Neuronal stem cell (in vitro differentiated cells): Measurements from ENCODE around the gene GPI. TPM values are rescaled to one million over a fixed set of nuclear protein-coding genes. Genes with fewer than 3 reads are reported as not detected.

ENCODE experiments used
- DNase-seq: peaks from one replicate; pipeline ENCODE4 v3.0.0-alpha.2; 2013; ENCODE audit warnings: low spot score
- H2AFZ ChIP-seq: one replicate; pipeline ENCODE4 v1.6.1; 2013; ENCODE audit warnings: mild to moderate bottlenecking, low read length, inconsistent platforms
- H2AK5ac ChIP-seq: 2 replicates; pipeline ENCODE4 v1.6.1; 2013; ENCODE audit warnings: low read depth, mild to moderate bottlenecking, inconsistent platforms, low read length, moderate library complexity, mixed read lengths
- H2BK120ac ChIP-seq: 2 replicates; pipeline ENCODE4 v1.6.1; 2013; ENCODE audit warnings: low read depth, mild to moderate bottlenecking, inconsistent platforms, low read length, moderate library complexity, mixed read lengths
- H2BK12ac ChIP-seq: one replicate; pipeline ENCODE4 v1.6.1; 2013; ENCODE audit warnings: low read length, inconsistent platforms
- H2BK15ac ChIP-seq: 2 replicates; pipeline ENCODE4 v1.6.1; 2013; ENCODE audit warnings: mild to moderate bottlenecking, low read length, inconsistent platforms, mixed read lengths
- H2BK5ac ChIP-seq: one replicate; pipeline ENCODE4 v1.6.1; 2013; ENCODE audit warnings: inconsistent platforms, mild to moderate bottlenecking, low read length, moderate library complexity
- H3K14ac ChIP-seq: one replicate; pipeline ENCODE4 v1.6.1; 2013; ENCODE audit warnings: low read length, inconsistent platforms
- H3K18ac ChIP-seq: 2 replicates; pipeline ENCODE4 v1.6.1; 2013; ENCODE audit warnings: low read length, inconsistent platforms
- H3K23ac ChIP-seq: 2 replicates; pipeline ENCODE4 v1.6.1; 2013; ENCODE audit warnings: low read depth, mild to moderate bottlenecking, mixed read lengths, low read length, inconsistent platforms; ENCODE audit not compliant: poor library complexity
- H3K27ac ChIP-seq: replicated peaks from 3 replicates; pipeline ENCODE4 v1.5.1; 2013; ENCODE audit warnings: low read length, inconsistent platforms
- H3K27me3 ChIP-seq, 3 experiments: 2 replicates each; pipeline ENCODE4 v1.6.1; 2013; ENCODE audit warnings: low read length in 3 of 3, mild to moderate bottlenecking in 2 of 3, inconsistent platforms in 1 of 3, low read depth in 1 of 3, mixed read lengths in 1 of 3, moderate library complexity in 1 of 3; ENCODE audit not compliant: control insufficient read depth in 3 of 3, insufficient read depth in 3 of 3
- H3K36me3 ChIP-seq, 2 donors: replicated peaks in 1 of 2; 2 replicates each; pipeline ENCODE4 v1.6.1; 2013; ENCODE audit warnings: low read length in 2 of 2; ENCODE audit not compliant: control insufficient read depth in 2 of 2, insufficient read depth in 2 of 2
- H3K4ac ChIP-seq: 2 replicates; pipeline ENCODE4 v1.6.1; 2013; ENCODE audit warnings: inconsistent platforms, mild to moderate bottlenecking, low read length, moderate library complexity
- H3K4me1 ChIP-seq, 2 donors: 1 replicate in 1 of 2; 2 replicates in 1 of 2; pipeline ENCODE4 v1.6.1; 2013; ENCODE audit warnings: low read length in 2 of 2, low read depth in 1 of 2; ENCODE audit not compliant: control insufficient read depth in 2 of 2, insufficient read depth in 1 of 2
- H3K4me2 ChIP-seq: one replicate; pipeline ENCODE4 v1.6.1; 2013; ENCODE audit warnings: mild to moderate bottlenecking, low read length, inconsistent platforms; ENCODE audit not compliant: insufficient read depth, poor library complexity, severe bottlenecking
- H3K4me3 ChIP-seq, 2 donors: 2 replicates each; pipeline ENCODE4 v1.5.1; 2013; ENCODE audit warnings: low read length in 2 of 2, mild to moderate bottlenecking in 2 of 2, inconsistent platforms in 1 of 2, moderate library complexity in 1 of 2
- H3K79me1 ChIP-seq: one replicate; pipeline ENCODE4 v1.6.1; 2013; ENCODE audit warnings: low read depth, mild to moderate bottlenecking, inconsistent platforms, low read length, moderate library complexity
- H3K9ac ChIP-seq: one replicate; pipeline ENCODE4 v1.6.1; 2013; ENCODE audit warnings: mild to moderate bottlenecking, low read depth, low read length, inconsistent platforms; ENCODE audit not compliant: poor library complexity
- H3K9me3 ChIP-seq, 2 donors: replicated peaks in 1 of 2; 2 replicates each; pipeline versions ENCODE3 to v1.6.1; 2013; ENCODE audit warnings: low read length in 2 of 2, mild to moderate bottlenecking in 2 of 2, inconsistent platforms in 1 of 2, low read depth in 1 of 2, mixed read lengths in 1 of 2, moderate library complexity in 1 of 2; ENCODE audit not compliant: control insufficient read depth in 2 of 2, insufficient read depth in 1 of 2
- H4K8ac ChIP-seq: one replicate; pipeline ENCODE4 v1.6.1; 2013; ENCODE audit warnings: low read depth, mild to moderate bottlenecking, inconsistent platforms, low read length, moderate library complexity
- H4K91ac ChIP-seq: one replicate; pipeline ENCODE4 v1.6.1; 2013; ENCODE audit warnings: low read length, low read depth, mild to moderate bottlenecking, inconsistent platforms; ENCODE audit not compliant: poor library complexity
- WGBS, 2 donors: extraction: QIAGEN DNeasy Blood & Tissue Kit; methylation state at CpG; one replicate each; pipeline ENCODE4 v1.1.7; 2013; ENCODE audit warnings: missing lambda C conversion rate in 2 of 2, mixed read lengths in 1 of 2; ENCODE audit not compliant: insufficient read length in 2 of 2, insufficient replicate concordance in 1 of 2; ENCODE audit errors: extremely low coverage in 2 of 2; 5-methylcytosine and 5-hydroxymethylcytosine counted together
- polyA plus RNA-seq, 2 experiments: library from polyadenylated mRNA; stranded (reverse); fragments of 200-250 nt; gene quantifications; one replicate each; pipeline ENCODE4 v1.2.3, GENCODE V29; 2013

Gene GPI
- polyA plus RNA-seq (2013, experiment 1 of 2): 75.0 TPM
- polyA plus RNA-seq (2013, experiment 2 of 2): 71.3 TPM

DNA sequence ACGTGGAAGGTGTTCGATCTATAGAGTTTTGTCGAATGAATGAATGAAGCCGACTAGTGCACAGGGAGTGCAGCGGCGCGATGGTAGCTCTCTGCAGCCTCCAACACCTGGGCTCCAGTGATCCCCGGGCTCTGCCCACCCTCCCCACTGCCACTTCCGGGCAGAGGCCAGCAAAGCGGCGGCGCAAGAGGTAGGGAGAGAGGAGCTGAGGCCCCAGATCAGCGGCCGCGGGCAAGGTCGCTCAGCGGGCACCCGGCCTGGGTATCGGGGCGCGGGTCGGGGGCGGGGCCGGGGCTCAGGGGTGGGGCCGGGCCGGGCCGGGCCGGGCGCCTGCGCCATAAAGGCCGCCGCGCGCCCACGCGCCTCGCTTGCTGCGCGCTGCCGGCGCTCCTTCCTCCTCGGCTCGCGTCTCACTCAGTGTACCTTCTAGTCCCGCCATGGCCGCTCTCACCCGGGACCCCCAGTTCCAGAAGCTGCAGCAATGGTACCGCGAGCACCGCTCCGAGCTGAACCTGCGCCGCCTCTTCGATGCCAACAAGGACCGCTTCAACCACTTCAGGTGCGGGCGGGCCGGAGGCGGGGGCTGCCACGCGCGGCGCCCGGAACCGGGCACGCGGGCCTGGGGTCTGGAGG, at the start of gene GPI:
Gene GPI (plus strand): TSS at position 367 of the 633 bp plus-strand sequence. CDS start 71 bp downstream, at position 438.
- Histone ChIP-seq H3K27ac (no peak within 1 kb of the TSS), H4K8ac (peak within 1 kb of the TSS; percentile 70), H3K79me1 (peaks cover 7% of the 10 kb centered on the region), H3K14ac (peak within 1 kb of the TSS; percentile 63), H3K18ac (peak within 1 kb of the TSS; percentile 97), H3K4ac (no peak within 1 kb of the TSS), H2AFZ (peak within 1 kb of the TSS; percentile 99), H3K4me1 (peaks cover 4 to 9% of the 10 kb centered on the region in 2 donors), H2BK5ac (peak within 1 kb of the TSS; percentile 68), H2BK120ac (peak within 1 kb of the TSS; percentile 38), H3K27me3 (peaks cover 0 to 3% (median 0%) of the 10 kb centered on the region in 3 experiments), H3K9me3 (no peaks in the 10 kb centered on the region), H2BK12ac (no peak within 1 kb of the TSS), H4K91ac (no peak within 1 kb of the TSS), H3K9ac (peak within 1 kb of the TSS; percentile 93), H3K23ac (peak within 1 kb of the TSS; percentile 74), H2BK15ac (peak within 1 kb of the TSS; percentile 27), H3K4me2 (peak within 1 kb of the TSS; percentile 84), H2AK5ac (peak within 1 kb of the TSS; percentile 89), H3K36me3 (peaks cover 19 to 38% of the 10 kb centered on the region in 2 donors), H3K4me3 (peak within 1 kb of the TSS; percentile 85 to 86)
- DNase-seq: no peak
- WGBS, 2 donors: no CpG with 5 or more reads among the region's 67 CpGs

DNA sequence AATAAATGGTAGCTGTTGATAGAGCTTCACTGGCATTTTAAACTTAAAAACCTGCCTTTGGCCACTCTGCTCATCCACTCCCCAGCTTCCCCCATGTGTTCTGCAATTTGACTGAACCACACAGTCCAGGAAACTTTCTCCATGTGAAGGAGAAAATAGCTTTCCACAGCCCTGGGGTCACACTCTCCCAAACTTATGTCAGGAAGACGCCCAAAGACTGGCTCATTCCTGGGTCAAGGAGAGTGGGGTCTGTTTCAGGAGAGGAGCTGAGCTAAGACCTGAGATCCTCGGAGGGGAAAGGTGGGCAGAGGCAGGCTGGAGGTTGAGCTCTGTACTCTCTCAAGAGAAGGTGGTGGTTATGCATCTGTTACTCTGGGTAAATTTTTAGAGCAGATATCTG, 48.7 kb upstream of the GPI start:
- WGBS, 2 donors: no CpG with 5 or more reads among the region's 2 CpGs
- no peaks in the 10 kb centered on the region for H3K79me1 ChIP-seq
- no peak overlapping the region for H3K4me3 ChIP-seq
- no peak overlapping the region for H3K9ac ChIP-seq
- H3K4me1 ChIP-seq: peaks cover 2% of the 10 kb centered on the region in 2 donors
- H4K91ac ChIP-seq: no peak overlapping the region
- H2AFZ ChIP-seq: no peak overlapping the region
- no peak overlapping the region for H2BK5ac ChIP-seq
- H3K23ac ChIP-seq: no peak overlapping the region
- H2BK15ac ChIP-seq: no peak overlapping the region
- no peak overlapping the region for H2BK120ac ChIP-seq
- H3K36me3 ChIP-seq: peaks cover 2 to 20% of the 10 kb centered on the region in 2 donors
- H3K18ac ChIP-seq: no peak overlapping the region
- no peak for DNase-seq
- no peak overlapping the region for H4K8ac ChIP-seq
- no peak overlapping the region for H3K27ac ChIP-seq
- H3K4me2 ChIP-seq: peak overlapping the region; percentile 4
- no peaks in the 10 kb centered on the region for H3K9me3 ChIP-seq
- H3K4ac ChIP-seq: no peak overlapping the region
- no peak overlapping the region for H2BK12ac ChIP-seq
- H2AK5ac ChIP-seq: no peak overlapping the region
- no peaks in the 10 kb centered on the region for H3K27me3 ChIP-seq
- no peak overlapping the region for H3K14ac ChIP-seq

DNA sequence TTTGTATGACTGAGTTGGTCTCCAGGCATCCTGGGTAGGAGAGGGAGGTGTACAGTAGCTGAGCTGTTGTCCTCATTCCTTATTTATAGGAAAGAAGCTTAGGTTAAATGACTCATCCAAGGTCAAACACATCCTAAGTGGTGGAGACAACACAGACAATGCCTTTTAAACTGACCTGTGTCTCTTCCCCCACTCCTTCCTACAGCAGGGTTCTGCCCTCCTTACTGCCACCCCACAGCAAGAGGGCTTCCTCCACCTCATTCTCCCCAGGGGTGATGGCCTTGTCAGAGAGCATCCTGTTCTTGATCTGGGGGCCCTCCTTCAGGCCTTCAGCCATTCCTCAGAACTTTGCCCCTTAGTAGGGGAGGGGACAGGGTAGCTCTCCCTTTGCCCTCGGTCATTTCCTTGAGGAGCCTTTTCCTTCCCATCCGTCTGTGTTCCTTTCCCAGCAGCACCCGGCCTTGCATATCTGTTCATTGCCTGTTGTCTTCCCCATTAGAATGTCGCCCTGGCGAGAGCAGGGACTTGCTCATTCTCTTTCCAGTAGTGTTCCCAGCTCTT, 48.2 kb upstream of the GPI start:
- DNase-seq: no peak
- Histone ChIP-seq H3K36me3 (peaks cover 2 to 25% of the 10 kb centered on the region in 2 donors), H3K27me3 (no peaks in the 10 kb centered on the region), H3K9me3 (no peaks in the 10 kb centered on the region), H2AK5ac (no peak overlapping the region), H3K14ac (no peak overlapping the region), H3K27ac (no peak overlapping the region), H2BK12ac (no peak overlapping the region), H2BK5ac (no peak overlapping the region), H3K18ac (no peak overlapping the region), H2AFZ (no peak overlapping the region), H3K4me2 (no peak overlapping the region), H4K8ac (no peak overlapping the region), H3K9ac (no peak overlapping the region), H2BK15ac (no peak overlapping the region), H3K4ac (no peak overlapping the region), H4K91ac (no peak overlapping the region), H2BK120ac (no peak overlapping the region), H3K4me1 (peaks cover 2% of the 10 kb centered on the region in 2 donors), H3K4me3 (no peak overlapping the region), H3K79me1 (no peaks in the 10 kb centered on the region), H3K23ac (no peak overlapping the region)
- WGBS, 2 donors: no CpG with 5 or more reads among the region's 5 CpGs

DNA sequence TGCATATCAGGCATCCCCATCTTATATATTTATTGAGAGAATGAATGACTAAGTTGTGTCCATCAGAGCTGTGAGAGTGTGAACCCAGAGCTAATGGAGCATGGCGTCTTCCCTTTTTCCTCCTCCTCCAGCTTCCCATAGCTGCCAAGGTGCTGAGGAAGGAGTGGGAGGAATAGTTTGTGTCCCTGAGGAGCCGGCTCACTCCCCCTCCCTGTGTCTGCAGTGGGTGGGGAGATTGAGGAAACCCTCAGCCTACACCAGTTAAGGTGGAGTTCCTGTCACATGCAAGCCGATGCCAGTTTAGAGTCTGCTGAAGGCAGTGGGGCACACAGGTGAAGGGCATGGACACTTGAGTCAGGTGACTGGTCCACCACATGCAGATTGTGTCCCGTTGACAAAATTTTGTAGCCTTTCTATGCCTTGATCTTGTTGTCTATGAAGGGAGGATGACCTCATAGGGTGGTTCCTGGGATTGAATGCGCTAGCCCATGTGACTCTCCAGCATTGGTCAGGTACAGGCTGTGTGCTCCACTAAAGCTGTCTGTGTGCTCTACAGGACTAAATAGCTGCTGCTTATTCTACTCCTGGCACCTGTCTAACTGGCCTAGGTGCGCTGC, 47.6 kb upstream of the GPI start:
- DNase-seq: no peak
- Histone ChIP-seq H2BK12ac (no peak overlapping the region), H2BK15ac (no peak overlapping the region), H2AK5ac (no peak overlapping the region), H3K9me3 (no peaks in the 10 kb centered on the region), H3K27ac (no peak overlapping the region), H4K8ac (no peak overlapping the region), H3K14ac (no peak overlapping the region), H3K23ac (no peak overlapping the region), H2AFZ (no peak overlapping the region), H4K91ac (no peak overlapping the region), H3K4me1 (peaks cover 2% of the 10 kb centered on the region in 2 donors), H3K27me3 (no peaks in the 10 kb centered on the region), H2BK5ac (no peak overlapping the region), H3K4me2 (no peak overlapping the region), H3K4ac (no peak overlapping the region), H2BK120ac (no peak overlapping the region), H3K79me1 (no peaks in the 10 kb centered on the region), H3K18ac (no peak overlapping the region), H3K9ac (no peak overlapping the region), H3K4me3 (no peak overlapping the region), H3K36me3 (peaks cover 2 to 28% of the 10 kb centered on the region in 2 donors)
- no CpG with 5 or more reads among the region's 6 CpGs for WGBS, 2 donors
